Keratinocyte (primary cell): ENCODE results near the gene RERE. TPM values are rescaled to one million over a fixed set of nuclear protein-coding genes. Genes with fewer than 3 reads are reported as not detected.

Source experiments
- DNase-seq: peaks from one replicate; pipeline ENCODE4 v3.0.0-alpha.2; 2011; ENCODE audit warnings: low read depth, missing footprints, low spot score
- FAIRE-seq: peaks from 2 replicates; lab custom pipeline; 2011; peaks lifted over from hg19 to GRCh38; lab: Jason Lieb, UNC
- H2AFZ ChIP-seq: 2 replicates; pipeline ENCODE4 v1.6.0; 2012; ENCODE audit warnings: low read length, control low read depth, inconsistent platforms; ENCODE audit not compliant: control insufficient read depth
- H3K27ac ChIP-seq: 2 replicates; pipeline ENCODE4 v1.5.1; 2011; ENCODE audit warnings: low read length; ENCODE audit not compliant: control insufficient read depth, insufficient read depth
- H3K27me3 ChIP-seq: 3 replicates; pipeline ENCODE4 v1.6.0; 2011; ENCODE audit warnings: low read length; ENCODE audit not compliant: control insufficient read depth, insufficient read depth; ENCODE audit errors: extremely low read depth
- H3K36me3 ChIP-seq, 2 experiments: 2 replicates in 1 of 2; 3 replicates in 1 of 2; pipeline ENCODE4 v1.5.1; 2011; ENCODE audit warnings: low read length in 2 of 2, mild to moderate bottlenecking in 1 of 2; ENCODE audit not compliant: control insufficient read depth in 2 of 2, insufficient read depth in 2 of 2; ENCODE audit errors: extremely low read depth in 1 of 2
- H3K4me1 ChIP-seq: 3 replicates; pipeline ENCODE4 v1.5.1; 2011; ENCODE audit warnings: low read length; ENCODE audit not compliant: control insufficient read depth, insufficient read depth; ENCODE audit errors: extremely low read depth
- H3K4me2 ChIP-seq: 3 replicates; pipeline ENCODE4 v1.6.0; 2011; ENCODE audit warnings: low read depth, low read length; ENCODE audit not compliant: control insufficient read depth, insufficient read depth; ENCODE audit errors: extremely low read depth
- H3K4me3 ChIP-seq, 3 experiments: fragments of 200-600 bp in 1 of 3; sonication (generic) in 1 of 3; 2 replicates in 2 of 3; 3 replicates in 1 of 3; pipeline ENCODE4 v1.5.1; 2011 to 2016; ENCODE audit warnings: low read length in 3 of 3, mild to moderate bottlenecking in 3 of 3, control low read depth in 2 of 3, inconsistent platforms in 1 of 3, low read depth in 1 of 3, mixed read lengths in 1 of 3, mixed run types in 1 of 3, moderate library complexity in 1 of 3; ENCODE audit not compliant: control insufficient read depth in 2 of 3, insufficient read depth in 2 of 3; ENCODE audit errors: extremely low read depth in 1 of 3
- H3K79me2 ChIP-seq: 2 replicates; pipeline ENCODE4 v1.6.0; 2012; ENCODE audit warnings: low read length; ENCODE audit not compliant: control insufficient read depth, insufficient read depth
- H3K9ac ChIP-seq: 3 replicates; pipeline ENCODE4 v1.6.0; 2011; ENCODE audit warnings: low read length; ENCODE audit not compliant: control insufficient read depth, insufficient read depth; ENCODE audit errors: extremely low read depth
- H3K9me1 ChIP-seq: 3 replicates; pipeline ENCODE4 v1.6.0; 2011; ENCODE audit warnings: low read length; ENCODE audit not compliant: control insufficient read depth, insufficient read depth; ENCODE audit errors: extremely low read depth
- H3K9me3 ChIP-seq: 2 replicates; pipeline ENCODE4 v1.5.1; 2012; ENCODE audit warnings: low read depth, low read length; ENCODE audit not compliant: control insufficient read depth
- H4K20me1 ChIP-seq: 3 replicates; pipeline ENCODE4 v1.6.0; 2011; ENCODE audit warnings: low read length; ENCODE audit not compliant: control insufficient read depth, insufficient read depth; ENCODE audit errors: extremely low read depth
- EZH2 ChIP-seq: IDR thresholded peaks from one replicate; pipeline ENCODE4 v1.6.1; 2012; ENCODE audit warnings: inconsistent platforms, mild to moderate bottlenecking, low read length, moderate library complexity
- dilution Hi-C: fragments of 300-500 bp; cut with MboI; formaldehyde crosslinking; loops from one replicate; pipeline ENCODE4 v1.7.0; 2020; ENCODE audit warnings: low sequenced_read_pairs; ENCODE audit not compliant: extremely low pct_ligation_motif_present
- polyA plus RNA-seq, 5 experiments: library from polyadenylated mRNA; depleted of rRNA in 3 of 5; stranded (reverse) in 3 of 5; stranded (forward) in 1 of 5; unstranded in 1 of 5; fragments of >200 nt; gene quantifications; 1 replicate in 1 of 5; 2 replicates in 3 of 5; 3 replicates in 1 of 5; pipeline versions ENCODE4 v1.2.1 to v1.2.3, GENCODE V29; 2011 to 2012; ENCODE audit warnings: missing spikeins in 2 of 5, low read depth in 1 of 5, low replicate concordance in 1 of 5
- TF ChIP-seq, protein P1 (sequence below), 3 experiments: IDR thresholded peaks in 1 of 3; conservative IDR thresholded peaks in 1 of 3; optimal IDR thresholded peaks in 1 of 3; 2 replicates in 2 of 3; 3 replicates in 1 of 3; pipeline versions ENCODE3 to v1.5.1; 2011; ENCODE audit warnings: low read length in 3 of 3, mild to moderate bottlenecking in 3 of 3, moderate library complexity in 2 of 3, control low read depth in 1 of 3, inconsistent platforms in 1 of 3; ENCODE audit not compliant: insufficient read depth in 2 of 3; ENCODE audit errors: extremely low read depth in 1 of 3

Gene RERE
- polyA plus RNA-seq, 1 donor (not counting 4 experiments of a cell fraction or from before 2014, with no cell fraction given): 3.8 TPM

- dilution Hi-C loops: no loop called here
- Histone ChIP-seq H4K20me1 (no peaks in the 10 kb centered on the region), H3K79me2 (no peaks in the 10 kb centered on the region), H3K27ac (no peak overlapping the region), H3K9me3 (no peaks in the 10 kb centered on the region), H3K36me3 (no peaks in the 10 kb centered on the region), H3K4me1 (peaks cover 2% of the 10 kb centered on the region), H3K9ac (no peak overlapping the region), H2AFZ (no peak overlapping the region), H3K4me2 (no peak overlapping the region), H3K27me3 (no peaks in the 10 kb centered on the region), H3K4me3 (no peak overlapping the region), H3K9me1 (no peaks in the 10 kb centered on the region)
- DNase-seq (no peak), FAIRE-seq (no peak)
- TF ChIP-seq, protein P1, sequence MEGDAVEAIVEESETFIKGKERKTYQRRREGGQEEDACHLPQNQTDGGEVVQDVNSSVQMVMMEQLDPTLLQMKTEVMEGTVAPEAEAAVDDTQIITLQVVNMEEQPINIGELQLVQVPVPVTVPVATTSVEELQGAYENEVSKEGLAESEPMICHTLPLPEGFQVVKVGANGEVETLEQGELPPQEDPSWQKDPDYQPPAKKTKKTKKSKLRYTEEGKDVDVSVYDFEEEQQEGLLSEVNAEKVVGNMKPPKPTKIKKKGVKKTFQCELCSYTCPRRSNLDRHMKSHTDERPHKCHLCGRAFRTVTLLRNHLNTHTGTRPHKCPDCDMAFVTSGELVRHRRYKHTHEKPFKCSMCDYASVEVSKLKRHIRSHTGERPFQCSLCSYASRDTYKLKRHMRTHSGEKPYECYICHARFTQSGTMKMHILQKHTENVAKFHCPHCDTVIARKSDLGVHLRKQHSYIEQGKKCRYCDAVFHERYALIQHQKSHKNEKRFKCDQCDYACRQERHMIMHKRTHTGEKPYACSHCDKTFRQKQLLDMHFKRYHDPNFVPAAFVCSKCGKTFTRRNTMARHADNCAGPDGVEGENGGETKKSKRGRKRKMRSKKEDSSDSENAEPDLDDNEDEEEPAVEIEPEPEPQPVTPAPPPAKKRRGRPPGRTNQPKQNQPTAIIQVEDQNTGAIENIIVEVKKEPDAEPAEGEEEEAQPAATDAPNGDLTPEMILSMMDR (optimal IDR thresholded peaks at IDR 0.05 in 1 of 3, IDR thresholded peaks at IDR 0.05 in 1 of 3, conservative IDR thresholded peaks at IDR 0.05 in 1 of 3; ENCODE audit: extremely low read depth in 1 of 3, insufficient read depth in 2 of 3, low read length in 3 of 3): no peak
- TF ChIP-seq EZH2: no peak
These were observed 50.4 kb downstream of the RERE start for GRCh38 chr1:8767006-8767405.

- peaks cover 2% of the 10 kb centered on the region for H3K4me1 ChIP-seq
- no peak overlapping the region for H2AFZ ChIP-seq
- no peaks in the 10 kb centered on the region for H3K79me2 ChIP-seq
- no peaks in the 10 kb centered on the region for H3K36me3 ChIP-seq
- H3K27ac ChIP-seq: no peak overlapping the region
- DNase-seq: no peak
- TF ChIP-seq, protein P1 (optimal IDR thresholded peaks at IDR 0.05 in 1 of 3, IDR thresholded peaks at IDR 0.05 in 1 of 3, conservative IDR thresholded peaks at IDR 0.05 in 1 of 3; ENCODE audit: extremely low read depth in 1 of 3, insufficient read depth in 2 of 3, low read length in 3 of 3): no peak
- no peak for TF ChIP-seq EZH2
- no peak overlapping the region for H3K9ac ChIP-seq
- no peaks in the 10 kb centered on the region for H3K9me3 ChIP-seq
- H3K4me2 ChIP-seq: no peak overlapping the region
- FAIRE-seq: no peak
- no peak overlapping the region for H3K4me3 ChIP-seq
- no peaks in the 10 kb centered on the region for H3K27me3 ChIP-seq
- dilution Hi-C loops: no loop called here
- H4K20me1 ChIP-seq: no peaks in the 10 kb centered on the region
- H3K9me1 ChIP-seq: no peaks in the 10 kb centered on the region
These were observed 52.2 kb downstream of the RERE start for GRCh38 chr1:8765198-8765597.
